Activated CD8-positive, alpha-beta memory T cell treated with anti-CD3 and anti-CD28 coated beads, Interleukin-2, amount 50 U/mL, for 1 hour (primary cell): Measurements from ENCODE around the gene DTX4.

Experiments used
- DNase-seq: peaks from one replicate; pipeline ENCODE4 v3.0.0-alpha.2; 2020; ENCODE audit errors: extremely low read depth

The DTX4 gene

DNA sequence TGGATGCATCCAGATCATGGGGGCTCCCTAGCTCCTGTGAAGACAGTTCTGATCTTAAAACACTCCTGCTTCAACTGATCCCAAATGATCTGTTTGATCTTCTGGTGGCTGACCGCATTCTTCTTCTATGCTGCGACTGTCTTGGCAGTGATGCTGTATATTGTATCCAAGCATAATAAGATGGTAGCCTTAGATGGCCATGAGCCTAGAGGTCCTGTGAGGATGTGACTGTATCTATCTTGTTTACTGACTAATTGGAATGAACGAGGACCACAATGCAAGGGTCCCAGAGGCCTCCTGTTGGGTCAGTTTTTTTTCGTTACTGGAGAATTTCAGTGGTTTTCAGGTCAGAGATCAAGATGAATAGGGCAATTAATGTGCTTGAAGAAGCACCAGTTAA, 47.9 kb downstream of the DTX4 start:
- no peak for DNase-seq

DNA sequence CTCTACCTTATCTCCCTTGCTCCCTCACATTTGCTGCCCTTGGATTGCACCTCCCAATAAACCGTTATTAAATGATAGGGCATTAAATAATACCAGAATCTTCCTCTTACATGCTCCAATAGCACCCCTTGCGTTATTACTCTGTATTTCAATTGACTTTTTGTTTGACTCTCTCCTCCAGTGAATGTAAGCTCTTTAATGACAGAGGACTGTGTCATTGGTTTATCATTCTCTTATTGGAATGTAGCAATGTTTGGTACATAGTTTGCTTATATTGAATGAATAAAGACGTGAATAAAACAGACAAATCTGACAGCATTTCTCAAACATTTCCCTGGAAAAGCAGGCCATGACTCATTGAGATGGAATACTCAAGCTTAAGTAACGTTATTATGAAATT, 49.5 kb downstream of the DTX4 start:
- DNase-seq = no peak

DNA sequence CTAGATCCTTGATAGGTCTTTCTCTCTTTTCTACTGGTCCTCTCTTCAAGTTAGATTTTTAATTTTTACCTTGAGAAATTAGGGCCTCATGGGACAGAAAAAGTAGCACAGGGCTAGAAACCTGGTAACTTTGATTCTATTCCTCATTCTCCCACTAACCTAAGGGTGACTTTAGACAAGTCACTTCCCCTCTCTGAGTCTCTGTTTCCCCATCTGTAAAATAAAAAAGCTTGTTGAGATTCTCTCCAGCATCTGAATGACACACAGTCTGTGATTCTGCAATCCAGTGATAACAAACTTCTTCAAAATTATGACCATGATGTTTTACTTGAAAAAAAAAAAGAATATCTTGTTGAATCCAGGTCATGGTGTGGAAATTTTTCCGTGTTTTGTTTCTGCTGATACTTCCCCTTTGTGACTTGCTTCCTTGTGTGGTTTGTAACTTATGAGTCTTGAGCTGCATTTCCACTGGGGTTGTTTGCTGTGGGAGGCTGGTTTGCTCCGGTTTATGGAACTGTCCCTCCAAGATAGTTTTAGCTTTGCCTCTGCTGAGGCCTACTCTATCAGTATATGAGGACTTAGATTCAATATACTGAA, 50.6 kb downstream of the DTX4 start:
- no peak for DNase-seq

DNA sequence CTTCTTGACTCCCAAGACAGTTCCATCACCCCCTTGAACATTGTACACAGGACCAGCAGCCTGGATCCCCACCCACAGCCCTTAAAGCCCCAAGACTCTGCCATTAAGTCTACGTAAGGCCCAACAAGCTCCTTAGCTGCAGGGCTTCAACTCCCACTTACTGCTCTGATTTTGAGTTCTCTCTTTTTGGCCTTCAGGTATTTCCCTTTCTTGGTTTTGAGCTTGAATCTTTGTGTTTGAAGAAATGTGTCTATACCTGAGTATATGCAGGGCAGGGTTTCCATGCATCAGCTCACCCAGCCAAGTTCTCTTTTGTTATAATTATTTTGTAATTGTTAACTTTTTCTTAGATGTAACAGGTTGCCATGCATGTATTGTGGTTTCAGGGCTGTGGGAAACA, 51.2 kb downstream of the DTX4 start:
- no peak for DNase-seq

DNA sequence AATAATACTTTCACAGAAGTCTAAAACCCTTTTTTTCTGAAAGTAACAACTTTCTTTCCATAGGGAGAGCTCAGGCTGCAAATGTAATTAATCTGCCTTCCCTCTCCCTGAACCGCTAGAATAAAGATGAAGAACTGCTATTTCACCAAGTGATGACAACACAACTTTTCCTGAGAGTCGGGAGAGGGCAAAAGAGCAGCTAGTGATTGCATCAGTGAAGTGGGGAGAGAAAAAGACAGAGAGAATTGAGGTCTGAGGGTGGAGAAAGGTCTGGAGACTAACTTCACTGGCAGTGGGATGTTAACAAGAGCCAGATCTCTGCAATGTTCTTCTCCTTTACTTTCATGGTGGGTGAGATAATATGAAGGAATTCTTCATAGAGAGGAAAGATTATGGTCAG, 51.7 kb downstream of the DTX4 start:
- DNase-seq = no peak

DNA sequence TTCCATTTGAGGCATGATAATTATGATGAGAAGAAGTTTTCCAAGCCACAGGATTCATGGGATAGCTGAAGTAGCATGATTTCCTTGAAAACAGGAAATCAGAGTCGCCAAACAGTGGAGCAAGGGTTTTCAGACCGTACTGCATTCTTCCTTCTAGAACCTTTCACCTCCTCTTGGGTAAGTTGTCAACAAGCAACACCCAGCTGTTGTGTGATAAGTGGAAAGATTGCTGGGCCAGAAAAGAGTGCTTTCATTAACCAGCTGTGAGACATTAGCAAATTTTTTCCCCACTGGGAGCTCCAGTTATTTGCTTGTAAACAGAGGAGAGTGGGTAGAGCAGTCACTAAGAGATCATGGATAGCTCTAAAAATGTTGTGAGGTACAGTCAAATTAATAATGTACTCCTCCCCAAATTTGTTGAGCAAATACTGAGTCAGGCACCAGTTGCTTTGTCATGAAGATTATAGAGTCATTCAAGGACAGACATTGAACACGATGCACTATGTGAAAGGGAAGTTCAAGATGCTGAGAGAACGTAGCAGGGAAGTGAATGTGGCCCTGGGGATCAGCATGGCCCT, 52.5 kb downstream of the DTX4 start:
- no peak for DNase-seq

DNA sequence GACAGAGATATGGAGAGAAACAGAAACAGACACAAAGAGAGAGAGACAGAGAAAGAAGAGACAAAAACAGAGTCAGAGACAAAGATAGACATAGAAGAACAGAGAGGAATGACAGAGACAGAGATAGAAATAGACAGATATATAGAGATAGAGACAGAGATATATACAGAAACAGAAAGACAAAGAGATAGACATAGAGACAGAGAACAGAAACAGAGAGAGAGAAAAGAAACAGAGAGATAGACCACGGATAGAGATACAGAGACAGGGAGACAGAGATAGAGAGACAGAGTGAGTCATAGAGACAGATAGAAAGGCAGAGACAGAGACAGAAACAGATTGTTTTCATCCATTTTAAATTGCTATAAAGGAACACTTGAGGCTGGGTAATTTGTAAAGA, 53.1 kb downstream of the DTX4 start:
- no peak for DNase-seq

DNA sequence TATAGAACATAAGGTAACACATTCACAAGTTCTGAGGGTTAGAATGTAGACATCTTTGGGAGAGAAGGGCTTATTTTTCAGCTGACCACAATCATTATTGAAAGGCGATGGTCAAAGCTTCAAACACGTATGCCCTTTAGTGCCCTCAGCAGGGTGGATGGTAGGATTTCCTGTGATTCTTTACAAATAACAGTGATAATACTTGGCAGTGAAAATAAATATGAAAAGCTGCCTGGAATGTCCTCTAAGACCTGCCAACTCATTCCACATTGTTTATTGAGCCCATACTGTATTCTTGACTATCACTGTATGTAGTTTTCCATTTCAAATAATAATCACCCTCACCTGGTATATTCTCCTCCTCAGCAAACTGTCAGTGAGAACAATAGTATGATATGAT, 54.5 kb downstream of the DTX4 start:
- DNase-seq = no peak

DNA sequence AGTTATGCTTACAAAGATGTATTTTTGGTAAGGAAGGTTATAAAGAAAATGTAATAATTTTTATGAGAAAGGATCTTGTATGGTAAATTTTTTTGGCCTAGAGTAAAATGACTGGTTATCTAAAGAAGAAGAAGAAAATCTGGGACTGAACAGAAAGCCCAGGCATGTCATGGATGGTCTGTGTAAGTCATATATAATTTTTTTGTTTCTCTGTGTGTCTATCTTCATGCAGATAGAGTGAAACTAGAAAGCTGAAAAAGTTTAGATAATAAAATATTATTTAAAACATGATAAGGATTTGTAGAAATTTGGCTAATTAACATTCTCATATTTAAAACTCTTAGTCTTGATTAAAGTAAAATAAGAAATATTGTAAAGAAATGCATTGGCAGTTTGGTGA, 68.4 kb downstream of the DTX4 start:
- no peak for DNase-seq

DNA sequence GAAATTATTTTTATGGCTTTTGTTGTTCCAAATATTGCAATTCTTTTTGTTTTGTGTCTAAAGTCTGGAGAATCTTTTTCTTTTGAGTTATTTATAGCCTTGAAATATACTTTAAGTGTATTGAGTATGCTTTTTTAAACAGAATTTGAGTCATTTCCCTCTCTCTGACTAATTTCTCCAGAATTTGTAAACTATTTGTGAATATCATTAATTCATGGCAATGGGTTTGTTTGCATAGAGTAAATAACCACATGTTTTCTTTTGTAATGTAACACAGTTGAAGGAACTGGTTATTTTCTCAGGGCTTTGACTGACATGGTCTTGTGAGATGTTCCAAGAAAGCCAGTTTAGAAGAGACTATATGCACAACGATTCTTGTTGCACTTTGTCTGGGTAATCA, 71.7 kb downstream of the DTX4 start:
- DNase-seq = no peak

DNA sequence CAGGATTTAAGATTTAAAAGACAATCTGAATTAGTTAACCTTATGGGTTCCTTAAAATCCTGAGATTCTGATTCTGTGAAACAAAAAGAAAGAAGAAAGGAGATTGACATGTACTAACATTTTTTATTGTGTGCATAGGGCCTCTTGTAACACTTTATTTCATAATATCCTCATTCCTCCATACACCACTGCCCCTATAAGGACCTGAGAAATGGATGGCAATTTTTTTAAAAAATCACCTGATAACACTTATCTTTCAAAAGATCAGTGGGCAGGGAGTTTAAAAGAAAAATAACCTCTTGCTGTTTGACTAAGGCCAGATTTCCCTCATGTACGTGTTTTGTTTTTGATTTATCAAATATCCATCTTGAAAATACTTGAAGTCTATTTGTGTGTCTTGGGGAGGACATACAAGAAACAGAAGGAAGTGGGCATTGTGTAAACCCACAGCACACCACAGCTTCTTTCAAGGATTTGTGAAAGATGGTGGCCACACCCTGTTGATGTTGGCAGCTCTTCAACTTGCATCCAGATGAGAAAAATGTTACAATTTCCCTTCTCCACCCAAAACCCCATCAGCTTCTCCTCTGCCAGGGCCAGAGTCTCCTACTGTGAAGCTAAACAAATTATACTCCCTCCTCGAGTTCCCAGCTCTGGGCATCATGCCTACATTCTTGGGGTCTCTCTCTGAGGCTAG, 75.7 kb downstream of the DTX4 start:
- no peak for DNase-seq

DNA sequence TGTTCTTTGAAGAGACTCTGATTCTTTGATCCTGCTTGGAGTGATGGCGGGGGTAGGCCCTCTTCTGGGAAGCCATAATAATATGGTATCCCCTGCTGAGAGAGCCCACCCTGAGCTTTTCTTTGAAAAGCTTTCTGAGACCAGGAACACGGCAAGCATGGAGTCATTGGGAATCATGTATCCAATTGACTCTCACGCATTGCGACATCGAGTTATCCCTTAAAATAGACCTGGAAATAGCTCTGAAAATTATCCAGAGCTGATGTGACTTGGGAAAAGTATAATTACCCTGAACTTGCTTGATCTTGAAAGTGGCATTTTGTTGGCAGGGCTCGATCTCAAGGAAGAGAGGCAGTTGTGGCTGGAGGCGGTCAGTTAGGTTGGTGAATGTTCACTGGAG, 77.6 kb downstream of the DTX4 start:
- DNase-seq = no peak

DNA sequence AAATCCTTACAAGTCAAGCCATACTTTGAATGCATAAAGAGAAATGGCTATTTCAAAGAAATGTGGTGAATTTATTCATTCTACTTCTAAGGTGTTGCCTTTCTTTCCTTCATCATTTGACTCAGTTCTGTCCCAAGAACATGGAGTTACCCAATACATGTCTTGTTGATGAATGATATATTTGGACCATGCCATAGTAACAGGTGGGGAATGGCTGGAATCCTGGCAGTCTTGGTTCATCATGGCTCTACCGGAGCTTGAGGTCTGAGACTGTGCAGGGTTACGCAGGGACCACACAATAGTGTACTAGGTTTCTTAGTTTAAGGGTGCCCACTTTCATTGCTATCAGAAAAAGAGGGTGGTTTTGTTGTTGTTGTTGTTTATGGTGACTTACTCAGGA, 81.1 kb downstream of the DTX4 start:
- no peak for DNase-seq

DNA sequence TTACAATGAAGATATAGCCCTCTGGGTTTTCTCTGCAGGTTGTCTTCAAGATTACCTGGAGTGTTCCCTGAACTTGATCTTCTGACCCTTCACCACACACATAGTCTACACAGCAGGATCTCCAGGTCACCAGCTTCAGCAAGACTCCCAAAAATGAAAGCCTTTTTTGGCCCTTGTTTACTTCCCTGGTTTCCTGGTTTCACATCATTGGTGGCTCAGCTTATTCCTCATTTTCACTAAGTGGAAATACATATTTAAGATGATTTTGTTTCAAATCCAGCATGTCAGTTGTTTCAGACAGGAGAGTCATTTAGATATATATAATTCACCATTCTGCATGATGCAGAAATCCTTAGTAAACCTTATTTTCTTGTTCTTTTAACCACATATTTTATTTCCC, 82.4 kb downstream of the DTX4 start:
- no peak for DNase-seq

DNA sequence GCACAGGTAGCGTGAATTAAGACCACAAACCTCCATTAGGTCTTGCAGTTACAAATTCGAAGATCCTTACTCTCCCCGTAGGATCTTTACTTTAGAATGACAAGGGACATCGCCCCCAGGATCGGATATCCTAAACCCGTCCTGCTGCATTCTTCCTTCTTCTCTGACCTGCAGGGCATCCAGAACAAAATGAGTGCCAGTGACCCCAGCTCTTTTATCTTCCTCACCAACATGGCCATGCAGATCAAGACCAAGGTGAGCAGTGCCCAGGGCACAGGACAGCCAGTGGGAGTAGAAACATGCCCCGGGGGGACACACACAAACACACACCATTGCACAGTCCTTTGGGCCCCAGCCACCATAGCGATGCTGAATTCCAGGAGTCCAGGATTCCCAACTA, 83.3 kb downstream of the DTX4 start:
- DNase-seq = no peak
